Tibial nerve (tissue), 3 donors: Measurements from ENCODE around the gene SPDYE1.
A peak's percentile ranks its signal among the peaks of the same experiment; 100 is the strongest.
"Not testable (repeated sequence)": the region's sequence is repeated elsewhere in the genome, so short reads cannot be mapped to it uniquely, and the experiment has no call there.

ENCODE experiments used
- POLR2A ChIP-seq, 2 donors: fragments of 450-650 bp; IDR thresholded peaks; one replicate each; pipeline ENCODE4 v1.6.1; 2017; ENCODE audit warnings: antibody characterized with exemption in 2 of 2, mild to moderate bottlenecking in 2 of 2, moderate library complexity in 2 of 2
- TF ChIP-seq, protein P1 (sequence below), 5 experiments: fragments of 200-600 bp in 3 of 5; fragments of 450-650 bp in 2 of 5; sonication (generic) in 3 of 5; IDR thresholded peaks; one replicate each; pipeline ENCODE4 v1.5.1; 2016 to 2019; ENCODE audit warnings: antibody characterized with exemption in 5 of 5, mild to moderate bottlenecking in 3 of 5, moderate library complexity in 2 of 5

DNA sequence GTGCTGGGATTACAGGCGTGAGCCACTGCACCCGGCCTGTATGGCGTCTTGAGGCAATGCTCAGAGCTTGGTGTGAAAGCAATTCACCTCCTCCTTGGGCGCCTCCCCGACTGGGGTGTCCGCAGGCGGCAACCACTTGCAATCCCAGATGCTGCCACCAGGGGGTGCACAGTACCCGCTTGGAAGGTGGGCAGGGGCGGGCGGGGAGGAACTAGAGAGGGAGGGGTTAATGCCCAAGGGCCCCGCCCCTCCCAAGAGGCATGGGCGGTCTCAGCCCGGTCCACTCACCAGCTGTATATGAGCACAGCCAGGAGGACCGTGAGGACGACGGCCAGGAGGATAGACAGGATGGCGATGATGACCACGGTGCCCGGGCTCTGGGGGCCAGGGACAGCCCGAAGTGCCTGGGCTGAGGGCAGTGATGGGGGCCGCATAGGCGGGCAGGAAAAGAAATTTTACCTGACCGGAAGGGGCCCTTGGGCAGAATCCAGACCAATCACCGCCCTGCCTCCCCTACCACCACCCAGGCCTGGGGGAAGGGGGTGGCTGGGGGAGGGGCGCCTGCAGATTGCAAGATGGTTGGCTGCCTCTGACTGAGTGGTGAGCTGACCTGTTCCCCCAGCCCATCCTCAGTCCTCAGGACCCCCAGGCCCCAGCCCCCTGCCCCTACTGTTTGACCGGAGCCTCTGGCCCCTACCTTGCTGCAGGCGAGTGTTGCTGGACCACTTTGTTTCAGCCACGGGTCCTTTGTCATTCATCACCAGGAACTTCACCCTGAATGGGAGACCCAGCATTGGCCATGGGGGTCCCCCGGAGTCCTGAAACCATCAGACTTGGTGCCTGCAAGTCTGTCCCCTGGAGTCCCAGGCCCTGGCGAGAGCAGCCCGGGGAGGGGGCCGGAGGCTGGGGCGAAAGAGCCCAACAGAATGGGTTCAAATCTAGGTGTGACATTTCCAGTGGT, 11.5 kb upstream of the SPDYE1 start:
- TF ChIP-seq, protein P1, sequence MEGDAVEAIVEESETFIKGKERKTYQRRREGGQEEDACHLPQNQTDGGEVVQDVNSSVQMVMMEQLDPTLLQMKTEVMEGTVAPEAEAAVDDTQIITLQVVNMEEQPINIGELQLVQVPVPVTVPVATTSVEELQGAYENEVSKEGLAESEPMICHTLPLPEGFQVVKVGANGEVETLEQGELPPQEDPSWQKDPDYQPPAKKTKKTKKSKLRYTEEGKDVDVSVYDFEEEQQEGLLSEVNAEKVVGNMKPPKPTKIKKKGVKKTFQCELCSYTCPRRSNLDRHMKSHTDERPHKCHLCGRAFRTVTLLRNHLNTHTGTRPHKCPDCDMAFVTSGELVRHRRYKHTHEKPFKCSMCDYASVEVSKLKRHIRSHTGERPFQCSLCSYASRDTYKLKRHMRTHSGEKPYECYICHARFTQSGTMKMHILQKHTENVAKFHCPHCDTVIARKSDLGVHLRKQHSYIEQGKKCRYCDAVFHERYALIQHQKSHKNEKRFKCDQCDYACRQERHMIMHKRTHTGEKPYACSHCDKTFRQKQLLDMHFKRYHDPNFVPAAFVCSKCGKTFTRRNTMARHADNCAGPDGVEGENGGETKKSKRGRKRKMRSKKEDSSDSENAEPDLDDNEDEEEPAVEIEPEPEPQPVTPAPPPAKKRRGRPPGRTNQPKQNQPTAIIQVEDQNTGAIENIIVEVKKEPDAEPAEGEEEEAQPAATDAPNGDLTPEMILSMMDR (IDR thresholded peaks at IDR 0.05): peak in 4 of 5 experiments; percentile 41 to 88 (median 61)
- TF ChIP-seq POLR2A (IDR thresholded peaks at IDR 0.05): not testable (repeated sequence)
